ENCODE data around the gene ADARB2.

- TF ChIP-seq CTCF (IDR thresholded peaks at IDR 0.05) (no peak), POLR2AphosphoS5 (IDR thresholded peaks at IDR 0.05) (no peak)
Measured at GRCh38 chr10:1545524-1545923, 191.8 kb downstream of the ADARB2 start.
